GM18507 (cell line): Measurements from ENCODE around the gene ANXA2R.
"Not testable (repeated sequence)": the region's sequence is repeated elsewhere in the genome, so short reads cannot be mapped to it uniquely, and the experiment has no call there.

Source experiments
- DNase-seq: peaks from one replicate; pipeline ENCODE4 v3.0.0; 2011; ENCODE audit warnings: low read depth; ENCODE audit not compliant: insufficient read length; ENCODE audit errors: extremely low spot score
- FAIRE-seq: peaks from 2 replicates; lab custom pipeline; 2011; peaks lifted over from hg19 to GRCh38; lab: Jason Lieb, UNC

ANXA2R gene

DNA sequence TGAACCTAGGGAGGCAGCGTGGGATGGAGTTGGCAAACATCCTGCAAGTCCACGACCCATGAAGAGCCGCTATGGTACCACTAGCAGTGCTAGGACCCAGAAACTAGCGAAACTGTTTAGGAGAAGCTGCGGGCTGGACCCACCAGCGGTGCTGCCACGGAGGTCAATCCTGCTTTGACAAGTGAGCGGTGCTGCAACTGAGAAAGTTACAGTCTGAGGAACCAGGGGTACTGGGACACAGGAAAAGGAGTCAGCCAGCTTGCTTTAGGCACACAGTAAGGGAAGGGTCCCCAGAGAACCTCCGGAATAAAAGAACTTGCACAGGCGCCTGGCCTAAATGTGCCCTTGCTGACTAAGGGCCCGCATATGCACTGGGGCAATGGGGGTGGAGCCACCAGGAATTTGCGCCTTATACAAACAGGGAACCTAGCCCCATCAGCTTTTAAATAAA, 23.6 kb upstream of the ANXA2R start:
- DNase-seq, result no peak
- FAIRE-seq, result no peak

- DNase-seq, result no peak
- no peak for FAIRE-seq
Measured at GRCh38 chr5:43061352-43062075, 21.4 kb upstream of the ANXA2R start.

GRCh38 chr5:43060020-43060419, 19.9 kb upstream of the ANXA2R start:
- not testable (repeated sequence) for DNase-seq, FAIRE-seq

- not testable (repeated sequence) for FAIRE-seq, DNase-seq
Measured at GRCh38 chr5:43055098-43055497, 15.0 kb upstream of the ANXA2R start.

- DNase-seq (no peak), FAIRE-seq (no peak)
Measured at GRCh38 chr5:43051684-43052083, 11.6 kb upstream of the ANXA2R start.

GRCh38 chr5:43050384-43050783, 10.3 kb upstream of the ANXA2R start:
- FAIRE-seq (no peak), DNase-seq (no peak)

GRCh38 chr5:43049236-43049635, 9.1 kb upstream of the ANXA2R start:
- no peak for DNase-seq

DNA sequence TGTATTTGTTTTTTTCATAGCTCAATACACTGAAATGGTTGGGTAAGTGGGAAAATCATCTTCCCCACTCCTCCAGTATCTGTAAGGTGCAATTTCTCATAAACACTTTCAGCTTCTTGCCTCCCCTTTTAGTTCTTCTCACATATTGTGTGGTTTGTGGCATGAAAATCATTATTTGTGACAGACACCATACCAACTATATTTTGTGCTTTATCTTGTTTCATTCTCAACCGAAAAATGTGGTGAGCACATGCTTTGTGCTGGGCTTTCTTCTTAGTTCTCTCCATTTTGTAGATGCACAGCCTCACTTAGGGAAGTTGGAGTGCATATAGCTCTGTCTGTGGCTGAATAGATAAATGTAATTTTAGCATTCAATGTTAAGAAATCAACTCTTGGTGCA, 6.4 kb upstream of the ANXA2R start:
- no peak for DNase-seq
- FAIRE-seq, result no peak

More at GRCh38 chr5:43049236-43049635, 9.1 kb upstream of the ANXA2R start:
- FAIRE-seq, result no peak

GRCh38 chr5:43045236-43045635, 5.1 kb upstream of the ANXA2R start:
- no peak for FAIRE-seq

GRCh38 chr5:43044181-43044914, 4.2 kb upstream of the ANXA2R start:
- FAIRE-seq (no peak), DNase-seq (no peak)

More at GRCh38 chr5:43045236-43045635, 5.1 kb upstream of the ANXA2R start:
- DNase-seq, result no peak

DNA sequence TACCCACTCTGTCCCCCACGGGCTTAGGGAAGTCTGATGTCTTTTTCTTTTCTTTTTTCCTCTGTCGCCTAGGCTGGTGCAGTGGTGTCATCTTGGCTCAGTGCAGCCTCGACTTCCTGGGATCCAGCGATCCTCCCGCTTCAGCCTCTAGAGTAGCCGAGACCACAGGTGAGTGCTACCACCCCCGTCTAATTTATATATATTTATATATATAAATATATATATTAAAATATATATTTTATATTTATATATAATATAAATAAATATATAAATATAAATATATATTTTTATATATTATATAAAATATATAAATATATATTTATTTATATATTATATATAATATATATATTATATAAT, 3.3 kb upstream of the ANXA2R start:
- FAIRE-seq (no peak), DNase-seq (no peak)

- peak; percentile 75 for FAIRE-seq
- no peak for DNase-seq
Measured at GRCh38 chr5:43042626-43043399, 2.7 kb upstream of the ANXA2R start.

DNA sequence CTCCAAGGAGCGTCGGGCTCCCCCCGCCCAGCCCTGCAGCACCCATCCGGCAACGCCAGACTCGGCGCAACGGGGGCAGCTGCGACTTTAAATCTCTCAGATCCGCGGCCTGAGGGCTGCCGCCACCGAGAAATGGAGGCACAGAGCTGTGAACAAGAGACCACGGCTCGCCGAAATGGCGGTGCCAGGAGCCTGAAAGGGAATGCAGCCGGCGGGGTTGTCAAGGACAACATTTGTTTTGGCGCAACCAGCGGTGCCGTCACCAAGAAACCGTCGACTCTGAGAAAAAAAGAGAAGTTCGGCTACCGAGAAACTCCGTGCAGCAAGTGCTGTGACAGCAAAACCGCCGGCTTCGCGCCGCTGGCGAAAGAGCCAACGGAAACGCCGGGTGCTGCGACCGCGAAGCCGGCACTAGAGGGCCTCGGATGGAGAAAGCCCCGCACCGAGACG, 2.1 kb upstream of the ANXA2R start:
- FAIRE-seq (peak; percentile 84), DNase-seq (no peak)

DNA sequence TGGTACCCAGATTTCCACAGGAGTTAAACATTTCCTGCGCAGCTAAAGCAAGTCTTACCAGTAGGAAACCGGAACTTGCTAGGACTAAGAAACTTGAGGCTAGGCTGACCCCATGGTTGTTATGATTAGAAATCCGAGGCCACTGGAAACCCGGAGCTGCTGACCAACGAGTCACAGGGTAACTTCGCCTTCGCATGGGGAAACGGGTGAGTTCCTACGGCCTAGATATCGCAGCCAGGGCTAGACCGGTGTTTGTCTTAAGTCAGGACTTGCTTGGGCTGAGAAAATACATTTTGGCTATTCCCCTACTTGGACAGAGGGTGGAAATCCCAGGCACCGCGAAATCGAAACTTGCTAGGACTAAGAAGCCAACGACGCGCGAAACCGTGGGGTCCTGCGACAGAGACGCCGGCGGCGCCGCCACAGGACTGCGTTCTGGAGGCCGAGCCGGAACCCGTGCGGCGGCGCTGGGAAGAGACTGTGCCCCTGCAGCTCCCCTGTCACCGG, 1.6 kb upstream of the ANXA2R start:
- DNase-seq, result no peak
- peak; percentile 50 for FAIRE-seq

GRCh38 chr5:43041110-43041668, 1.1 kb upstream of the ANXA2R start:
- FAIRE-seq (no peak), DNase-seq (no peak)

DNA sequence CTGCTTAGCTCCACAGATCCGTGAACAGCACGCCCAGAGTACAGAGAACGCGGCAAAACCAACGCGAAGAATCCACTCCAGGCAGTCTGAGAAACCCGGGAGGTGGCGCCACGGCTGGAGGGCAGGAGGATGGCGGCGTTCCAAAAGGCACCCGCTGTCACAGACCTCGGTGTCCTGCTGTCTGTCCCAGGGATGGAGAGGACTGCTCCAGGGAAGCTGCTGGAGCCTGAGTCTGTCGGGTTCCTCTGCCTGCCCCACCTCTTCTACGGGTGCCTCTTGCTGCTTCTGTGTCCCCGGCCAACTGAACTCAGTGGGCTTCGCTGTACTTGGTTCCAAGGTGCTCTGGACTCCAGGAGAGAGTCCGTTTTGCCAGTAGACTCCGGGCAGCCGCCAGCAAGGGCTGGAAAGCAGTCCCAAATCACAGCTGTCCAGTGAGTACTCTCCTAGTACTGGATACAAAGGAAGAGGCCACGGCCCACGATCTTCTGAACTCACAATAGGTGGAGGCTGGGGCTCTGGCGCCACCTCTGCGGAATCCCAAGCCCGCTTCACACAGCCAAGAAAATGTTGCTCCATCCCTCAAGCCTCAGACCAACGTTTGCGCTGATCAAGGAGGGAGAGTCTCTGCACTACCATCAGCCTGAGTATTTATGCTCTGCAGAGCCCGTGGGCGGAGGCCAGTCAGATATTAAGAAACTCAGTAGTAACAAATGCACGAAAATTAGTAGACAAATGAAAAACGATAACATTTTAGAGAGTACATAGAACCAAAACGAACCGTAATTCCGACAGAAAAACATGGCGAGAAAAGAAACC, 440 bp downstream of the ANXA2R start:
- peak; percentile 71 for FAIRE-seq
- no peak for DNase-seq

- DNase-seq (no peak), FAIRE-seq (no peak)
Measured at GRCh38 chr5:43039152-43039470, 1.0 kb downstream of the ANXA2R start.

DNA sequence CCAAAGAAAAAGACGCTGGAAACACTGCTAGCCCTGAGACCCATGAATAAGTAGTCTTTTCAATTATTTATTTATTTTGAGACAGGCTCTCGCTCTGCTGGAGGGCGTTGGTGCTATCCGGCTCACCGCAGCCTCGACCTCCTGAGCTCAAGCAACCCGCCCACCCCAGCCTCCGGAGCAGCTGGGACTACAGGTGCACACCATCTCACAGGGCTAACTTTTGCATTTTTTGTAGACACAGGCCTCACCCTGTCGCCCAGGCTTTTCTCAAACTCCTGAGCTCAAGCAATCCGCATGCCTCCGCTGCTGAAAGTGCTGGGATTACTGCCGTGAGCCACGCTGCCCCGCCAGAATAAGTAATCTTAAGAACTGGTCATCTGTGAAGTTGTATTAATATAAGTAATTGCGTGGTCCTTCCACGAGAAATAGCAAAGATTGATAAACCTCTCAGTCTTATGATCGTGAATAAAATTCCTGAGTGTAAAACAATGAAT, 1.6 kb downstream of the ANXA2R start:
- DNase-seq (no peak), FAIRE-seq (no peak)
